GM10248 (cell line): ENCODE measurements around the gene UBE2R2.

Experiments used
- CTCF ChIA-PET: fragments of 300-600 bp; sonication (Branson Sonifier 250); formaldehyde crosslinking; extraction: SDS; loops from one replicate; lab custom pipeline; 2021; ENCODE audit warnings: antibody characterized with exemption; lab: Yijun Ruan, JAX
- POLR2A ChIA-PET: fragments of 350-650 bp; sonication (Branson Sonifier 250); formaldehyde crosslinking; extraction: SDS; loops from one replicate; lab custom pipeline; 2020; ENCODE audit warnings: antibody characterized with exemption; lab: Yijun Ruan, JAX
- DNase-seq: peaks from one replicate; pipeline ENCODE4 v3.0.0; 2012; ENCODE audit errors: extremely low spot score
- CTCF ChIP-seq: IDR thresholded peaks from 2 replicates; pipeline ENCODE4 v1.5.1; 2012; ENCODE audit warnings: mild to moderate bottlenecking, low read depth; ENCODE audit errors: extremely low read depth, missing control alignments, control extremely low read depth

UBE2R2 gene

GRCh38 chr9:33815781-33816180, 1.2 kb upstream of the UBE2R2 start:
- ChIA-PET CTCF (interaction anchor here (0.9 to 5.9 kb wide), 10 partner anchors 7 to 263 kb away, joined by 3 to 59 read pairs (median 10); no protein-coding TSS in a partner anchor), POLR2A (no interaction called here)
- TF ChIP-seq CTCF, result no peak
- DNase-seq, result no peak

GRCh38 chr9:33817327-33818166, 587 bp downstream of the UBE2R2 start:
- no peak for TF ChIP-seq CTCF
- peak; percentile 64 for DNase-seq
- ChIA-PET CTCF (interaction anchor here (1.3 to 1.6 kb wide), 2 partner anchors 35 to 38 kb away, joined by 4 to 5 read pairs; no protein-coding TSS in a partner anchor), POLR2A (interaction anchor here (0.7 to 1.0 kb wide), 2 partner anchors 19 to 1934 kb away, joined by 3 to 5 read pairs; no protein-coding TSS in a partner anchor)

- no peak for TF ChIP-seq CTCF
- peak; percentile 23 for DNase-seq
- POLR2A ChIA-PET, result interaction anchor here (0.7 to 1.0 kb wide), 2 partner anchors 18 to 1933 kb away, joined by 3 to 5 read pairs; no protein-coding TSS in a partner anchor
- CTCF ChIA-PET, result interaction anchor here (1.3 to 1.6 kb wide), 2 partner anchors 34 to 39 kb away, joined by 4 to 5 read pairs; no protein-coding TSS in a partner anchor
Observed at GRCh38 chr9:33818167-33818846, 1.3 kb downstream of the UBE2R2 start.

GRCh38 chr9:33818847-33819500, 2.0 kb downstream of the UBE2R2 start:
- POLR2A ChIA-PET, result no interaction called here
- CTCF ChIA-PET, result interaction anchor here (1.6 kb wide), 1 partner anchor 40 kb away, joined by 4 read pairs; no protein-coding TSS in a partner anchor
- no peak for DNase-seq
- no peak for TF ChIP-seq CTCF

- no peak for TF ChIP-seq CTCF
- ChIA-PET POLR2A (no interaction called here), CTCF (interaction anchor here (2.4 kb wide), 1 partner anchor 18 kb away, joined by 6 read pairs; no protein-coding TSS in a partner anchor)
- no peak for DNase-seq
Observed at GRCh38 chr9:33820231-33820745, 3.3 kb downstream of the UBE2R2 start.
